ENCODE results near the gene CNRIP1. TPM values are rescaled to one million over a fixed set of nuclear protein-coding genes. Genes with fewer than 3 reads are reported as not detected.

The CNRIP1 gene
- total RNA-seq, 1 experiment from 2014 or later, result 1.4 TPM

DNA sequence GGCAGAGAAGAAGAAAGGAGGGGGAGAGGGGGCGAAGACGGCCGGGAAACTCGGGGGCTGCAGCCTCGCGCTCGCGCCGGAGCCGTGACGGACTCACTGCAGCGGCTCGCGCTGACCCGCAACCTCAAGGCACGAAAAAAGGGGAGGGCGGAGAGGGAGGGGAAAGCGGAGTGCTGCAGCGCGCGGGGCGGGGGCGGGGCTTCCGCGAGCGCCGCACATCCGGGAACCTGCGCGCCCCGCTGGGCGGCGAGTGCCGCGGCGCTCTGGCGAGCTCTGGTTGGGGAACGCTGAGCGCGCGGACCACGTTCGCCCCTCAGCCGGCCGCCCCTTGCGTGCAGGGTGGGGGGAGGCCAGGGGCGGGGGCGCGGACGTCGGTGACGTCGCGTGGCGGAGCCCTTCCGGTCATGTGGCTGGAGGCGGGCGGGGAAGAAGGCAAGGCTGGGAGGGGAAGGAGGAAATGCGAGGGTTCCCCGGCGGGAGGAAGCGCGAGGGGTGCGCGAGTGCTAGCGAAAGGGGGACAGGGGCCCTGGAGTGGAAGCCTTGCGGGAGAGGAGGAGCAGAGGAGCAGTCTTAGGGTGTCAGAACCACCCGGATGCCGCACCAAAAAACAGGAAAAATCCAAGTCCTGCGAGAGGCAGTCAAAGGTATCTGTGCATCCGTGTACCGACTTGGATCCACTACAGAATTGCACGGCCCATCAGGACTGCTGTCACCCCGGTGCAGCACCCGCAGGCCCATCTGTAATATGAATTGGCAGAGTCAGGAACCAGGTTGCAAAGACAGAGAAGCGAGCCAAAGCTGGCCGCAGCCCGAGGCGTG, 67.1 kb downstream of the CNRIP1 start, which contains the start of gene PPP3R1 (continued):
- peak; percentile 18; the same call in 1 of the 2 replicates for TF ChIP-seq ZNF281 (CRISPR knock-in tag; IDR thresholded peaks at IDR 0.05)
- TF ChIP-seq EMX1 (CRISPR knock-in tag; IDR thresholded peaks at IDR 0.05), result no peak
- no peak for TF ChIP-seq JAZF1 (CRISPR knock-in tag; IDR thresholded peaks at IDR 0.05)
- TF ChIP-seq ZNF232 (CRISPR knock-in tag; IDR thresholded peaks at IDR 0.05), result peak; percentile 83
- TF ChIP-seq ESRRA (CRISPR knock-in tag; IDR thresholded peaks at IDR 0.05; ENCODE audit: borderline replicate concordance), result no peak
- no peak; the same call in 1 of the 2 replicates for TF ChIP-seq TEAD1 (CRISPR knock-in tag; IDR thresholded peaks at IDR 0.05)
- TF ChIP-seq SOX15 (CRISPR knock-in tag; IDR thresholded peaks at IDR 0.05), result no peak
- TF ChIP-seq ZNF423 (CRISPR knock-in tag; IDR thresholded peaks at IDR 0.05), result no peak
- no peak for TF ChIP-seq MLX (CRISPR knock-in tag; IDR thresholded peaks at IDR 0.05)
- no peak for TF ChIP-seq PRRX2 (CRISPR knock-in tag; IDR thresholded peaks at IDR 0.05)
- TF ChIP-seq, protein P1, sequence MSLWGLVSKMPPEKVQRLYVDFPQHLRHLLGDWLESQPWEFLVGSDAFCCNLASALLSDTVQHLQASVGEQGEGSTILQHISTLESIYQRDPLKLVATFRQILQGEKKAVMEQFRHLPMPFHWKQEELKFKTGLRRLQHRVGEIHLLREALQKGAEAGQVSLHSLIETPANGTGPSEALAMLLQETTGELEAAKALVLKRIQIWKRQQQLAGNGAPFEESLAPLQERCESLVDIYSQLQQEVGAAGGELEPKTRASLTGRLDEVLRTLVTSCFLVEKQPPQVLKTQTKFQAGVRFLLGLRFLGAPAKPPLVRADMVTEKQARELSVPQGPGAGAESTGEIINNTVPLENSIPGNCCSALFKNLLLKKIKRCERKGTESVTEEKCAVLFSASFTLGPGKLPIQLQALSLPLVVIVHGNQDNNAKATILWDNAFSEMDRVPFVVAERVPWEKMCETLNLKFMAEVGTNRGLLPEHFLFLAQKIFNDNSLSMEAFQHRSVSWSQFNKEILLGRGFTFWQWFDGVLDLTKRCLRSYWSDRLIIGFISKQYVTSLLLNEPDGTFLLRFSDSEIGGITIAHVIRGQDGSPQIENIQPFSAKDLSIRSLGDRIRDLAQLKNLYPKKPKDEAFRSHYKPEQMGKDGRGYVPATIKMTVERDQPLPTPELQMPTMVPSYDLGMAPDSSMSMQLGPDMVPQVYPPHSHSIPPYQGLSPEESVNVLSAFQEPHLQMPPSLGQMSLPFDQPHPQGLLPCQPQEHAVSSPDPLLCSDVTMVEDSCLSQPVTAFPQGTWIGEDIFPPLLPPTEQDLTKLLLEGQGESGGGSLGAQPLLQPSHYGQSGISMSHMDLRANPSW (CRISPR knock-in tag; conservative IDR thresholded peaks at IDR 0.05; ENCODE audit: low read depth), result no peak
- TF ChIP-seq, protein P2, sequence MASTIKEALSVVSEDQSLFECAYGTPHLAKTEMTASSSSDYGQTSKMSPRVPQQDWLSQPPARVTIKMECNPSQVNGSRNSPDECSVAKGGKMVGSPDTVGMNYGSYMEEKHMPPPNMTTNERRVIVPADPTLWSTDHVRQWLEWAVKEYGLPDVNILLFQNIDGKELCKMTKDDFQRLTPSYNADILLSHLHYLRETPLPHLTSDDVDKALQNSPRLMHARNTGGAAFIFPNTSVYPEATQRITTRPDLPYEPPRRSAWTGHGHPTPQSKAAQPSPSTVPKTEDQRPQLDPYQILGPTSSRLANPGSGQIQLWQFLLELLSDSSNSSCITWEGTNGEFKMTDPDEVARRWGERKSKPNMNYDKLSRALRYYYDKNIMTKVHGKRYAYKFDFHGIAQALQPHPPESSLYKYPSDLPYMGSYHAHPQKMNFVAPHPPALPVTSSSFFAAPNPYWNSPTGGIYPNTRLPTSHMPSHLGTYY (CRISPR knock-in tag; IDR thresholded peaks at IDR 0.05), result no peak
- TF ChIP-seq ZNF671 (CRISPR knock-in tag; IDR thresholded peaks at IDR 0.05), result no peak
- no peak for TF ChIP-seq ZNF219 (CRISPR knock-in tag; IDR thresholded peaks at IDR 0.05; ENCODE audit: borderline replicate concordance)
- TF ChIP-seq, protein P3, sequence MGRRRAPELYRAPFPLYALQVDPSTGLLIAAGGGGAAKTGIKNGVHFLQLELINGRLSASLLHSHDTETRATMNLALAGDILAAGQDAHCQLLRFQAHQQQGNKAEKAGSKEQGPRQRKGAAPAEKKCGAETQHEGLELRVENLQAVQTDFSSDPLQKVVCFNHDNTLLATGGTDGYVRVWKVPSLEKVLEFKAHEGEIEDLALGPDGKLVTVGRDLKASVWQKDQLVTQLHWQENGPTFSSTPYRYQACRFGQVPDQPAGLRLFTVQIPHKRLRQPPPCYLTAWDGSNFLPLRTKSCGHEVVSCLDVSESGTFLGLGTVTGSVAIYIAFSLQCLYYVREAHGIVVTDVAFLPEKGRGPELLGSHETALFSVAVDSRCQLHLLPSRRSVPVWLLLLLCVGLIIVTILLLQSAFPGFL (CRISPR knock-in tag; IDR thresholded peaks at IDR 0.05; ENCODE audit: borderline replicate concordance), result no peak
- 0 out of 2 replicates have a peak, but pooled peaks have one; percentile 30 for TF ChIP-seq NFYB (CRISPR knock-in tag; conservative IDR thresholded peaks at IDR 0.05; ENCODE audit: low read depth)
- no peak for TF ChIP-seq E2F1 (CRISPR knock-in tag; IDR thresholded peaks at IDR 0.05)
- TF ChIP-seq, protein P4, sequence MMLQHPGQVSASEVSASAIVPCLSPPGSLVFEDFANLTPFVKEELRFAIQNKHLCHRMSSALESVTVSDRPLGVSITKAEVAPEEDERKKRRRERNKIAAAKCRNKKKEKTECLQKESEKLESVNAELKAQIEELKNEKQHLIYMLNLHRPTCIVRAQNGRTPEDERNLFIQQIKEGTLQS (CRISPR knock-in tag; conservative IDR thresholded peaks at IDR 0.05), result no peak
- no peak for TF ChIP-seq ZBTB21 (CRISPR knock-in tag; IDR thresholded peaks at IDR 0.05; ENCODE audit: borderline replicate concordance)
- 0 out of 2 replicates have a peak, but pooled peaks have one; percentile 15 for TF ChIP-seq SMAD3 (CRISPR knock-in tag; IDR thresholded peaks at IDR 0.05; ENCODE audit: borderline replicate concordance)
- TF ChIP-seq NR3C1 (CRISPR knock-in tag; conservative IDR thresholded peaks at IDR 0.05; ENCODE audit: low read depth), result no peak
- no peak for TF ChIP-seq MXD4 (CRISPR knock-in tag; IDR thresholded peaks at IDR 0.05; ENCODE audit: borderline replicate concordance)
- TF ChIP-seq ZNF263 (CRISPR knock-in tag; IDR thresholded peaks at IDR 0.05; ENCODE audit: low read depth), result no peak
- TF ChIP-seq, protein P5, sequence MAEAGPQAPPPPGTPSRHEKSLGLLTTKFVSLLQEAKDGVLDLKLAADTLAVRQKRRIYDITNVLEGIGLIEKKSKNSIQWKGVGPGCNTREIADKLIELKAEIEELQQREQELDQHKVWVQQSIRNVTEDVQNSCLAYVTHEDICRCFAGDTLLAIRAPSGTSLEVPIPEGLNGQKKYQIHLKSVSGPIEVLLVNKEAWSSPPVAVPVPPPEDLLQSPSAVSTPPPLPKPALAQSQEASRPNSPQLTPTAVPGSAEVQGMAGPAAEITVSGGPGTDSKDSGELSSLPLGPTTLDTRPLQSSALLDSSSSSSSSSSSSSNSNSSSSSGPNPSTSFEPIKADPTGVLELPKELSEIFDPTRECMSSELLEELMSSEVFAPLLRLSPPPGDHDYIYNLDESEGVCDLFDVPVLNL (CRISPR knock-in tag; IDR thresholded peaks at IDR 0.05; ENCODE audit: borderline replicate concordance, low read depth), result no peak; the same call in 1 of the 2 replicates
- TF ChIP-seq, protein P6, sequence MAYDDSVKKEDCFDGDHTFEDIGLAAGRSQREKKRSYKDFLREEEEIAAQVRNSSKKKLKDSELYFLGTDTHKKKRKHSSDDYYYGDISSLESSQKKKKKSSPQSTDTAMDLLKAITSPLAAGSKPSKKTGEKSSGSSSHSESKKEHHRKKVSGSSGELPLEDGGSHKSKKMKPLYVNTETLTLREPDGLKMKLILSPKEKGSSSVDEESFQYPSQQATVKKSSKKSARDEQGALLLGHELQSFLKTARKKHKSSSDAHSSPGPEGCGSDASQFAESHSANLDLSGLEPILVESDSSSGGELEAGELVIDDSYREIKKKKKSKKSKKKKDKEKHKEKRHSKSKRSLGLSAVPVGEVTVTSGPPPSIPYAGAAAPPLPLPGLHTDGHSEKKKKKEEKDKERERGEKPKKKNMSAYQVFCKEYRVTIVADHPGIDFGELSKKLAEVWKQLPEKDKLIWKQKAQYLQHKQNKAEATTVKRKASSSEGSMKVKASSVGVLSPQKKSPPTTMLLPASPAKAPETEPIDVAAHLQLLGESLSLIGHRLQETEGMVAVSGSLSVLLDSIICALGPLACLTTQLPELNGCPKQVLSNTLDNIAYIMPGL (CRISPR knock-in tag; IDR thresholded peaks at IDR 0.05), result no peak
